ENCODE data around the gene GORAB.
A peak's percentile ranks its signal among the peaks of the same experiment; 100 is the strongest.

Gene GORAB, protein sequence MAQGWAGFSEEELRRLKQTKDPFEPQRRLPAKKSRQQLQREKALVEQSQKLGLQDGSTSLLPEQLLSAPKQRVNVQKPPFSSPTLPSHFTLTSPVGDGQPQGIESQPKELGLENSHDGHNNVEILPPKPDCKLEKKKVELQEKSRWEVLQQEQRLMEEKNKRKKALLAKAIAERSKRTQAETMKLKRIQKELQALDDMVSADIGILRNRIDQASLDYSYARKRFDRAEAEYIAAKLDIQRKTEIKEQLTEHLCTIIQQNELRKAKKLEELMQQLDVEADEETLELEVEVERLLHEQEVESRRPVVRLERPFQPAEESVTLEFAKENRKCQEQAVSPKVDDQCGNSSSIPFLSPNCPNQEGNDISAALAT

DNA sequence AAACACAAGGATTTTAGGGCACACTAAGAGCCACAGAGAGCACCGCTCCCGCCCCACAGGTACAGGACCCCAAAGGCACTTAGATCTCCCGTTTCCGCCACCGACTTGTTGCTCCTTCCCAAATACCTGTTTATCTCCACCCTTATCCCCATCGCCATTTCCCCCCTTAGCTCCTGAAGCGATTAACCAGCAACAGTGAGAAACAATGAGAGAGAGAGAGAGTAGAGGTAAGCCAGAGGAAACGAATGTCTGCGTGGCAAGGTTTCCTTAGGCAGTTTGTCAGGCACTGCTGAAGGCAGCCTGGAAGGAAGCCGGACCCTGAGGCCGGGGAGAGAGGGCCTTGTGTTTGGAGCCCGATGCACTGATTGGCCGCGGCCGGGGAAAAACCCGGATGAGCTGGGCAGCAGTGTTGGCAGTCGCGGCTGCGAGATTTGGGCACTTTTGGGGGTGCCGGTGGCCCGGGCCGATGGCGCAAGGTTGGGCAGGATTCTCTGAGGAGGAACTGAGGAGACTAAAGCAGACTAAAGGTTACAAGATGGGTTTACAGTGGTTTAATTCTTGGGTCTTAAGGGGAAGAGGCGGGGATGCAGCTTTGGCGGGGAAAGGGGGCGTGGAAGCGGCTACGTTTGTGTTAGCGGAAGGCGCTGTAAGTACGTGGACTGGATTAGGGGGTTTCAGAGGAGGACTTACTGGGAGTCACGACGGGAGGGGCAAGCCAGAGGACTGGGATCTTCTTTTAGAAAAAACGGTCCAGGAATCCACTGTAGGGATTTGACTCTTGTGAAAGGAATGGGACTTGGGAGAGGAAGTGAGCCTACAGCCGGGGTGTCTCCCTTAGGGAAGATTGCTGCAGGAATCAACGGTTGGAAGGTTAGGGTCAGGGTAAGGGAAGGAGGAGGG, at the start of gene GORAB:
GORAB (plus strand) TSS at position 409 of the 900 bp plus-strand sequence; CDS start at position 467, 58 bp downstream.
- DNase-seq: peak; percentile 82

DNA sequence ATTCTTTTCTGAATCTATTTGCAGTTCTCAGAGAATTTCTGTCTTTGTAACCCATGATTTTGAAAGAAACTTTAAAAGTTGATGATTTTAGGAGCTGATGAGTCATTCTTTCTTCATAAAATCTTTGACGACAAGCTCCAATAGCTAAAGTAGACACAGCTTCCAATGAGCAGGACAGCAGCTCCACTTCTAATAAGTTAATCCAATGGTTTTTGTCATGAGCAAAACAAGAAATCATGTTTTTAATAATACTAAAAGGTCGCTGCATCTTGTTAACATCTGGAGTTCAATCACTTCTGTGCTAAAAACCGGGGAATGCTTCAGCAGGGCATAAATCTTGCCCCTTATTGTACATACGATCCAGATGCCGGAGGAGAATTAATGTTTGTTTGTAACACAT, 48.9 kb upstream of the GORAB start:
- DNase-seq: no peak

GRCh38 chr1:170487503-170487902, 44.5 kb upstream of the GORAB start:
- no peak for DNase-seq

- no peak for DNase-seq
Measured at GRCh38 chr1:170491291-170491690, 40.7 kb upstream of the GORAB start.

- DNase-seq: peak; percentile 4
Measured at GRCh38 chr1:170494369-170494768, 37.6 kb upstream of the GORAB start.

GRCh38 chr1:170495006-170495405, 37.0 kb upstream of the GORAB start:
- no peak for DNase-seq

- DNase-seq: no peak
Measured at GRCh38 chr1:170498876-170499275, 33.1 kb upstream of the GORAB start.

DNA sequence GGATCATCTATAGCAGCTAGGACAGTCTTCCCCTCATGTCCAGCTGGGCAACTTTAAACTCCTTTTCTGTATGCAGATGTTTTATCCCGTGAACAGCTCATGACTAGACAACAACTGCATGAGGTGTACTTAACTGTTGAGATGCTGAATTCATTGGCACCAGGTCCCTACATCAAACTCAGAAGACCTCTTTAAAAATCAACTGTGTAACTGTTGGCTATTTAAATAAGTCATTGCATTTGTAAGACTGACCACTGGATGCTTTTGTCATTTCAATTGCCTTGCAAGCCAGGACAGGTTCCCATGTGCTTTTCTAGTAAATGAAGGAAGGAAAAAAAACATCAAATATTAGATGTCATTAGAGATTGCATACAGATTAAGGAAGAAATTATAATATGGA, 28.3 kb upstream of the GORAB start:
- DNase-seq: no peak

GRCh38 chr1:170510163-170510562, 21.8 kb upstream of the GORAB start:
- DNase-seq: no peak

DNA sequence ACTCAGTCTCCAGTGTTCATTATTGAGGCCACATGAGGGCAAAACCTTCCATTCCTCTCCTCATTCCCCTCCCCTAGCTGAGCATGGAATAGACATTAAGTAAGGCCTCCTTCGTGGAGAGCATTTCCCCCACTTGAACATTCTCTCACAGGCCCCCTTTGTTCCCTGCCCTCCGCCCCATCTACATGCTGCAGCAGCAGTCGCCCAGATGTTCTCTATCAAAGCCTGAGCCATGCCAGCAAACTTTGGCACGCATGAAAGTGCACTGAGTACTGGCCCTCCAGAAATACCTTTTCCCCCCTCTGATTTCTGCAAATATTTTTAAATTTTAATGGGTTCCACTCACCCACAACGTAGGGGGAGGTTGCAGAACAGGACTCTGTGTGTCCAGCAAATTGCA, 20.9 kb upstream of the GORAB start:
- DNase-seq: no peak

GRCh38 chr1:170513138-170513537, 18.8 kb upstream of the GORAB start:
- DNase-seq: no peak

DNA sequence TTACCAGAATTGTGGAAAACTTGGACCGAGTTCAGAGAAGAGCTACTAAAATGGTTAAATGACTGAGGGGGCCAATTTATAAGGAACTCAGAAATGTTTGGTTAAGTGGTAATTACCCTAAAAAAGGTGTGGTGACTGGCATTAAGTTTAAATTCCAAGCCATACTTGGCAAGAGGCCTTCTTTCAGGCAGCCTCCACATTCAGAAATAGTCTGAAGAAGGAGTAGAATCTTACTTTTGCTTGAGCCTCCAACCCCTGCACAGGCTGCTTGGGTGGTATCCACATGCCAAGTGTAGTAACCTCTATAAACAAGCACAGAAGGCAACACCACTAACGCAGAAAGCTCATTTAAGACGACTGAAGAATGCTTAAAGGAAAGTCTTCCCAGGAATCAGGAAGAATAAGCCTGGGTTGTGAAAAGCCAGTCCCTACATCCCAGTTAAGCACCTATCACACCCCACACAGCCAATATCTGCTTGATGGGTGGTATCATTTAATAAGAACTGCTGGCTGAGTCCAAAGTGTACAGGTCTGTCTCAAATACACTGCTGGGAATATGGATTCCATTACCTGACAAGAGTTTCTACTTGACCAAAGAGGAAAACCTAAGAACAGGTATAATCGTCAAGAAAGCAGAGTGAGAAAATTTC, 13.7 kb upstream of the GORAB start:
- no peak for DNase-seq

- no peak for DNase-seq
Measured at GRCh38 chr1:170518965-170519364, 13.0 kb upstream of the GORAB start.

GRCh38 chr1:170520601-170521000, 11.4 kb upstream of the GORAB start:
- DNase-seq: peak; percentile 6

- no peak for DNase-seq
Measured at GRCh38 chr1:170521818-170522217, 10.1 kb upstream of the GORAB start.

GRCh38 chr1:170530972-170531757, 801 bp upstream of the GORAB start:
- no peak for DNase-seq

DNA sequence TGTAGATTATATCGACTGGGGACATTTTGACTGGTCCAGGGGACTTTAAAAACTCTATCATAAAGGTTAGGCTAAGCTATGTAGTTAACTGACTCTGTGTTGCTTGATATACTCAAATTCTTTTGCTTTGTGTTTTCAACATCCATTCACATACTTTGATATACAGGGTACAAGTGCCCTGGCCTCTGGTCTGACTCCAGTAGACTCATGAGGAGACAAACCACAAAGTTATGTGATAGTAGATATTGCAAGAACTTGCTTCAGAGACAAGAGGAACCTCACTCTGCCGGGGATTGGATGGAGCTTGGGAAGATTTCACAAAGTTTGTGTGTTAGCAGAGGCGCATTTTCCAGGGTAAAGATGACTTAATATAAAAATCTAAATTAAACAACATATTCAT, 1.3 kb downstream of the GORAB start:
- DNase-seq: no peak

DNA sequence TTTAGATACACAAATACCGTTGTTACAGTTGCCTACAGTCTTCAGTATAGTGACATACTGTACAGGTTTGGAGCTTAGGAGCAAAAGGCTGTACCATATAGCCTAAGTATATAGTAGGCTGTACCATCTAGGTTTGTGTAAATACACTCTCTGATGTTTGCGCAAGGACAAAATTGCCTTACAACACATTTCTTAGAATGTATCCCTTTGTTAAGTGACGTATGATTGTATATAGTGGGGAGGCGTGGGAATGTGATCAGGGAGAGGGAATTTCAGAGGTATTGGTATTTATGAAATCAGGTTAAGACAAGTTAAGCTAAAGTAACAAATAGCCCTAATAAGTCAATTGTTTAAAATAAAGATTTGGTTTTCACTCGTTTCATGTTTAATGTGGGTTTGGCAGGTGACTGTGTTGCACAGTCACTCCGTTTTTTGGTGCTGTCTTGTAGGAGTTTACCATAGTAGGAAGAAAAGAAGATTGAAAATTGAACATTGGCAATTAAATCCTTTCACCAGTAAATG, 2.7 kb downstream of the GORAB start:
- no peak for DNase-seq

GRCh38 chr1:170535418-170535817, 3.5 kb downstream of the GORAB start:
- DNase-seq: no peak

DNA sequence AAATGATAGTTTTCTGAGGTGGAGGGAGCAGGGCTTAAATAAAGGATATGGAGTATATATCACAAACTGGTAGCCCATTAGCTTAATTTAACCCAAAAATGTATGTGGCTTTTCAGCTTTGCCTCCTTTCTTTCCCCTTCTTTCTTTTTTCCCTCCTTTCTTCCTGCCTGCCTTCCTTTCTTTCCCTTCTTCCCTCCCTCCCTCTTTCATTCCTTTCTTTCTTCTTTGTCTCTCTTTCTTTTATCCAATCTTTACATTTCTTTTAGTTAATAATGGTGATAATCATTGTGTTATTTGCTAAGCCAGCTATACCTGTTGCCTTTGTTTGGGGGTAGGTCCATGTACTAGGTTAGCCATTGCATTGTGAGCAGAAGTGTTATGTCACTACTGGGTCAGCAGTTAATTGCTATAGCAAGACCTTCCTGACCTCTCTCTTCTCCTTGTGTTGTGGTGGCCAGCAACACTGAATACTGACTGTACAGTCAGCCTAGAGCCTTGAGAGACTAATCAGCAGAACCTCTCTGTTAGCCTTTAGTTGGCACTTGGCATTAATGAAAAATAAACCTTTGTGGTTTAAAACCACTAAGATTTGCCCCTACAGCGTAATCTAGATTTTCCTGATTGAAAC, 5.1 kb downstream of the GORAB start:
- DNase-seq: no peak

DNA sequence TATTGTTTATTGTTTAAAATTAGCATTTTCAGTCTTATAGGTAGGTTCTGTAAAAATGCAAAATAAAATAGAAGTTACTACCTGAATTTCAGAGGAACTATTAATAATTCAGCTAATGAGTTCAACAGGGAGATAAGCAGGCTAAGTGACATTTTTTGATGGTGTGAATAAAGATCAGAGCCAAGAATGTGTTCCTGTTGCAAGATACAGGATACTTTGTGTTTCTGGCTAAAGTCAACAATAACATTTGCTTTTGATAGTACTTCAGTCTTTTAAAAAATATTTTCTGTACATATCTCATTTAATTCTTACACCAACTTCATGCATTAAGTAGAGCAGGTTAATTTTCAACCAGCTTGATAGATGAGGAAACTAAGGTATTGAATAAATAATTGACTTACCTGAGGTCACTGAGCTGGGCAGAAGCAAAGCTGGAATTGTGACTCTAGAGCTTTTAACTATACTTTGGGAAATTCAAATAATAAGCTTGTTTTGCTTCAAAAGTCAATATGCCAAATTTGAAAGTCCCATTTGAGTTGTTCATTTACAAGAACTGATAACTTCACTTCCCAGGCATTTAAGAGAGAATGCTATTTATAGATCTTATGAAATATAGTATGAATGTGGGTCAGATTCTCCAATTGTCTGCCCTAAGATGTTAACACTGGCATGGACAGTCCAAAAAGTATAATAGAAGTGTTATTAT, 6.0 kb downstream of the GORAB start:
- no peak for DNase-seq
